ENCODE results near the gene VAPB.

Gene VAPB

DNA sequence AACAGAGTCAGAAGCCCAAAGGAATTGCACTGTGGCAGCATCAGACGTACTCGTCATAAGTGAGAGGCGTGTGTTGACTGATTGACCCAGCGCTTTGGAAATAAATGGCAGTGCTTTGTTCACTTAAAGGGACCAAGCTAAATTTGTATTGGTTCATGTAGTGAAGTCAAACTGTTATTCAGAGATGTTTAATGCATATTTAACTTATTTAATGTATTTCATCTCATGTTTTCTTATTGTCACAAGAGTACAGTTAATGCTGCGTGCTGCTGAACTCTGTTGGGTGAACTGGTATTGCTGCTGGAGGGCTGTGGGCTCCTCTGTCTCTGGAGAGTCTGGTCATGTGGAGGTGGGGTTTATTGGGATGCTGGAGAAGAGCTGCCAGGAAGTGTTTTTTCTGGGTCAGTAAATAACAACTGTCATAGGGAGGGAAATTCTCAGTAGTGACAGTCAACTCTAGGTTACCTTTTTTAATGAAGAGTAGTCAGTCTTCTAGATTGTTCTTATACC, 55.8 kb downstream of the VAPB start:
- DNase-seq (ENCODE audit: extremely low spot score): no peak
- ChIA-PET POLR2A (no interaction called here), CTCF (interaction anchor here (1.2 to 1.3 kb wide), 2 partner anchors 11 to 13 kb away, joined by 3 to 7 read pairs; no protein-coding TSS in a partner anchor)
- TF ChIP-seq, protein P1, sequence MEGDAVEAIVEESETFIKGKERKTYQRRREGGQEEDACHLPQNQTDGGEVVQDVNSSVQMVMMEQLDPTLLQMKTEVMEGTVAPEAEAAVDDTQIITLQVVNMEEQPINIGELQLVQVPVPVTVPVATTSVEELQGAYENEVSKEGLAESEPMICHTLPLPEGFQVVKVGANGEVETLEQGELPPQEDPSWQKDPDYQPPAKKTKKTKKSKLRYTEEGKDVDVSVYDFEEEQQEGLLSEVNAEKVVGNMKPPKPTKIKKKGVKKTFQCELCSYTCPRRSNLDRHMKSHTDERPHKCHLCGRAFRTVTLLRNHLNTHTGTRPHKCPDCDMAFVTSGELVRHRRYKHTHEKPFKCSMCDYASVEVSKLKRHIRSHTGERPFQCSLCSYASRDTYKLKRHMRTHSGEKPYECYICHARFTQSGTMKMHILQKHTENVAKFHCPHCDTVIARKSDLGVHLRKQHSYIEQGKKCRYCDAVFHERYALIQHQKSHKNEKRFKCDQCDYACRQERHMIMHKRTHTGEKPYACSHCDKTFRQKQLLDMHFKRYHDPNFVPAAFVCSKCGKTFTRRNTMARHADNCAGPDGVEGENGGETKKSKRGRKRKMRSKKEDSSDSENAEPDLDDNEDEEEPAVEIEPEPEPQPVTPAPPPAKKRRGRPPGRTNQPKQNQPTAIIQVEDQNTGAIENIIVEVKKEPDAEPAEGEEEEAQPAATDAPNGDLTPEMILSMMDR (IDR thresholded peaks at IDR 0.05; ENCODE audit: control extremely low read depth, extremely low read depth, low read depth, missing control alignments): no peak

DNA sequence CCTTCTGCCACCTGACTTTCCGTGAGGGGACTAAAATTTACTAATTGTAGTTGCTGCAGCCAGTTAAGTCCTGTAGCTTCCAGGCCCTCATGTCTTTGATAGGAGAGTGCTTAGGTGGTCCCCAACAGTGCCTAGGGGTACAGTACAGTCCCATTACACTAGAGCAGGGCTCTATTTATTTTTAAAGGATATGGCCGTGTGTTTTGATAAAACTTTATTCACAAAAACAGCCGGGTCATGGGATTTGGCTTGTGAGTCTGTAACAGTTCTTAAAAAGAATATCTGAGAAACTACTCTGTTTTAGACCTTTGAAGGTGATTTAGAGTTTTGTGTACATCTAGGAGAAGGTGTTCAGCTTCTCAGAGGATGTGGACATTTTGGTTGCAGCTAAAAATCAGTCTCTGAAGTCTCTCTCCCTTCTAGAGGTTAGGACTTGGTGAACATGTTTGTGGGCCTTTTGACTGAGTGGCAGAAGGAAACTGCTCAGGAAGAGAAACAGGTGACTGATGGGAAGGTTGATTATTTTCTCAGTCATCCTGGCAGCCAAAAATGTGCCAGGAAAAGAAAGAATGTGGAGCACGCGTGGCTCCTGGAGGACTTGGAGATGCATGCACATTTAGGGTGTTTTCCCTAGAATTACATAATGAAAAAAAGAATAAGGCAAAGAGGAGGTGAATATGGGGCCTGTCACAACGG, 57.4 kb downstream of the VAPB start:
- ChIA-PET POLR2A (no interaction called here), CTCF (interaction anchor here (1.2 to 3.8 kb wide), 7 partner anchors 12 to 211 kb away, joined by 3 to 31 read pairs (median 15); partner anchors contain the start of gene VAPB)

DNA sequence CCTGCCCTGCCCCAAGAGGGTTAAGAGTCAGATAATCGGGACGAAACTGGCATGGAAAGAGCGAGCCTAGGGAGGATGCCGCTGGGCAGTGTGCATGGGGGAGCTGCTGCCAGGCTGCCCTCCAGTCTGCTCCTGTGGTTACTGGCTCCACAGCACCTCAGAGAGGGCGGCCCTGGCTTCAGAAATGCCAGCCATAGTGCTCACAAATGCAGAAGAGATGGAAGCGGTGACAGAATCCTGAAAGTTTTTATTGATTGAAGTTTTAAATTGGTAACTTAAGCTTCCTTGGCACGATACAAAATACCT, 57.9 kb downstream of the VAPB start:
- TF ChIP-seq, protein P1 (IDR thresholded peaks at IDR 0.05; ENCODE audit: control extremely low read depth, extremely low read depth, low read depth, missing control alignments): no peak
- no peak for DNase-seq (ENCODE audit: extremely low spot score)
- ChIA-PET POLR2A (no interaction called here), CTCF (interaction anchor here (0.7 to 3.8 kb wide), 17 partner anchors 8 to 215 kb away, joined by 3 to 31 read pairs (median 6); partner anchors contain the start of gene VAPB)

More for the DNA sequence above, 57.4 kb downstream of the VAPB start:
- DNase-seq (ENCODE audit: extremely low spot score): no peak
- TF ChIP-seq, protein P1 (IDR thresholded peaks at IDR 0.05; ENCODE audit: control extremely low read depth, extremely low read depth, low read depth, missing control alignments): no peak

DNA sequence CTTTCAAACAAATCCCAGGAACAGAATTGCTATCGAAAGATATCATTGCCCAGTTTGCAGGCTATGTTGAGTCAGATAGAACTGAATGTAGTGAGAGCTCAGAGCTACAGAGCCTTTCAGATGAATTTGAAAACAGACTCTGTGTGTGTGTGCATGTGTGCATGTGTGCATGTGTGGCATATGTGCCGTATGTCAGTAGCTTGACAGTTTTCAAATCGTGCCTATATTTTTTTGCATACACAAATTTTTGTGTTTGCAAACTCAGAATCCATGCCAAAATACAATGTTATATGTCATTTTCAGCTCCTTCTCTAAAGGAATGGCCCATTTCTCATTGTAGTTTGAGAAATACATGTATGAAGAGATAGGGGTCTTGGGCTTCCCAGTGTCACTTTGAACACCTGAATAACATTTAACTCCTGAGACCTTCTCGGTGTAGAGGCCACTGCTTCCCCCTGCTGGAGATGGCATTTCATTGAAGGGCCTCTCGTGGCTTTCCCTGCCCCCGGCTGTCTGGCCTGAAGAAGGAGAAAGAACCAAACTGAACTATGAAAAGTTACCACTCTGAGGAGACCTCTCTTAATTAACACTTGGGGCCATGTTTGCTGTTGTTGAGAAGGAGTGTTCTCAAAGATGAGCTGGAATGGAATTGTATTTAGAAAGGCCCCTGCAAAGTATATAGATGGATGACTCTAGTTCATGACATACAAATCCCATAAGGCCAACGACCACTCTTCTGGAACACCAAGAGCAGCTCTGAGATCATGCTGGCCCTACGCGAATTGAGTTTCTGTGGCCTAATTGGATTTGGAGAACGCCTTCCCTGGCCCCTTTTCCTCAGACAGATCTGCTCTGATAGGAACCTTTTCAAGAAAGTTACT, 58.7 kb downstream of the VAPB start:
- TF ChIP-seq, protein P1 (IDR thresholded peaks at IDR 0.05; ENCODE audit: control extremely low read depth, extremely low read depth, low read depth, missing control alignments): peak; percentile 83
- peak; percentile 63 for DNase-seq (ENCODE audit: extremely low spot score)
- CTCF ChIA-PET: interaction anchor here (0.6 to 3.8 kb wide), 28 partner anchors 9 to 218 kb away, joined by 3 to 31 read pairs (median 4); partner anchors contain the start of gene VAPB
- POLR2A ChIA-PET: no interaction called here

DNA sequence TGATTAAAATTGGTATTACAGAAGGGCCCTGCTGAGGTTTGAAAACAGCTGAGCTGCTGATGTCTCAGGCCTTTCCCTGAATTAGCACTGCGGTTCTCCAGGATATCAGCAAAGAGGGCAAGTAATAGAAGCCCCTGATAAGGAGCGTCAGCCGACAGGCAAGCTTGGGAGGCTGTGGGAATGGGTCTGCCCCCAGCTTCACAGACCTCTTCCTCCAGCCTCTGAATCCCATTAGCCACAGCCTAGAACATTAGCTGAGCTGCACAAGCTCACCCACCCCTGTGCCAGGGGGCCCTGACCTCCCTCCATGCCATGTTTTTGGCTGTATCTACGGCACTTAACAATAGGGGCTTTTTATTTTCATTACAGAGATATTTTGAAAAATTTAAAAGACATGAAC, 59.9 kb downstream of the VAPB start:
- DNase-seq (ENCODE audit: extremely low spot score): no peak
- ChIA-PET CTCF (interaction anchor here (1.2 to 3.8 kb wide), 5 partner anchors 8 to 214 kb away, joined by 3 to 31 read pairs (median 18); no protein-coding TSS in a partner anchor), POLR2A (no interaction called here)
- TF ChIP-seq, protein P1 (IDR thresholded peaks at IDR 0.05; ENCODE audit: control extremely low read depth, extremely low read depth, low read depth, missing control alignments): no peak

DNA sequence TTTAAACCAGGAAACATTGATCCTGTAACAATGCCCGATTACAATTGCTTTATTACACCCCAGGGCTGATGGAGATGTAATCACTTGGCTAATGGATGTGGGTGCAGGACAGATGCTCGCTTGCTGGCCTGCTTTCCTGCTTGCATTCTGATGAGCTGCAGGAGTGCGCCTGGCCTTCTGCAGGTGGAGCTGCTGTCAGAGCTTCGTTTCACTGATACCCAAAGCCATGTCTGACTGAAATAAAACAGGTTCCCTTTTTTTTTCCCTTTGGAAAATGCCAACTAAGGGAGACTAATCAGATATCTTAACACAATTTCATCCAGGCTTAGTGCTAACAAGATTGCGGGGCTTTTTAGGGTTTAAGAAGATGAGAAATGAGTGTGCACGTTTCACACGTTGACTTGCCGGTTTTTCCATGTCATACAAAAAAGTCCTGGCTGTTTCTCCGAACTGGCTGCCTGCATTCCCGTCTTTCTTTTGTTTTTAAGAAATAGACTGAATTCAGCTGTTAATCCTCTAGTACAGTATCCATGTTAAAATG, 60.7 kb downstream of the VAPB start:
- POLR2A ChIA-PET: no interaction called here
- CTCF ChIA-PET: interaction anchor here (1.1 to 3.8 kb wide), 4 partner anchors 9 to 214 kb away, joined by 3 to 27 read pairs (median 3); no protein-coding TSS in a partner anchor
- no peak for DNase-seq (ENCODE audit: extremely low spot score)
- TF ChIP-seq, protein P1 (IDR thresholded peaks at IDR 0.05; ENCODE audit: control extremely low read depth, extremely low read depth, low read depth, missing control alignments): no peak
